Measurements from ENCODE around the gene FXYD2. TPM values are rescaled to one million over a fixed set of nuclear protein-coding genes. Genes with fewer than 3 reads are reported as not detected.

The FXYD2 gene
- total and polyA plus RNA-seq, 9 donors = 1.7 to 23.1 (median 10.5) TPM

GRCh38 chr11:117795638-117796455 lies 28.7 kb downstream of the FXYD2 start:
- H3K4me3 ChIP-seq = no peak overlapping the region
- peaks cover 7% of the 10 kb centered on the region for H3K4me1 ChIP-seq (ENCODE audit: insufficient read depth)
- no peaks in the 10 kb centered on the region for H3K9me3 ChIP-seq
- TF ChIP-seq POLR2A (IDR thresholded peaks at IDR 0.05) (no peak), CTCF (IDR thresholded peaks at IDR 0.05) (no peak)
- no peak for DNase-seq
- no peaks in the 10 kb centered on the region for H3K27me3 ChIP-seq
- no peak overlapping the region for H3K27ac ChIP-seq
- intact Hi-C loops (cut with DNase I) = loop anchor here in 1 of 4 donors (5.0 kb wide), 1 partner anchor 261 kb away; no protein-coding TSS in a partner anchor
- H3K36me3 ChIP-seq = no peaks in the 10 kb centered on the region
- WGBS, 3 donors = 4 to 8% (median 7%) methylated on average over 41 to 53 of the region's 53 CpGs

GRCh38 chr11:117794772-117795629 lies 29.5 kb downstream of the FXYD2 start:
- TF ChIP-seq CTCF (IDR thresholded peaks at IDR 0.05) (no peak), POLR2A (IDR thresholded peaks at IDR 0.05) (no peak), EP300 (IDR thresholded peaks at IDR 0.05) (no peak)
- Histone ChIP-seq H3K36me3 (no peaks in the 10 kb centered on the region), H3K27ac (no peak overlapping the region), H3K27me3 (no peaks in the 10 kb centered on the region), H3K4me3 (no peak overlapping the region), H3K9me3 (no peaks in the 10 kb centered on the region), H3K4me1 (ENCODE audit: insufficient read depth) (peaks cover 7% of the 10 kb centered on the region)
- intact Hi-C loops (cut with DNase I) = loop anchor here in 1 of 4 donors (5.0 kb wide), 1 partner anchor 262 kb away; no protein-coding TSS in a partner anchor
- 44 to 58% (median 57%) methylated on average over 29 of the region's 29 CpGs for WGBS, 3 donors
- DNase-seq = no peak

- TF ChIP-seq EP300 (IDR thresholded peaks at IDR 0.05) = no peak
- TF ChIP-seq POLR2A (IDR thresholded peaks at IDR 0.05) = no peak
- no peak for TF ChIP-seq CTCF (IDR thresholded peaks at IDR 0.05)
- Histone ChIP-seq H3K9me3 (no peaks in the 10 kb centered on the region), H3K36me3 (no peaks in the 10 kb centered on the region), H3K4me3 (no peak overlapping the region), H3K4me1 (ENCODE audit: insufficient read depth) (peaks cover 7% of the 10 kb centered on the region), H3K27ac (no peak overlapping the region), H3K27me3 (no peaks in the 10 kb centered on the region)
- DNase-seq = no peak
- WGBS, 3 donors = 89 to 94% (median 90%) methylated on average over 10 of the region's 10 CpGs
- intact Hi-C loops (cut with DNase I) = no loop called here
Observed at GRCh38 chr11:117794135-117794534, 30.4 kb downstream of the FXYD2 start.

GRCh38 chr11:117793583-117793982 lies 31.0 kb downstream of the FXYD2 start:
- Histone ChIP-seq H3K9me3 (no peaks in the 10 kb centered on the region), H3K4me3 (no peak overlapping the region), H3K27me3 (no peaks in the 10 kb centered on the region), H3K36me3 (no peaks in the 10 kb centered on the region), H3K27ac (no peak overlapping the region), H3K4me1 (ENCODE audit: insufficient read depth) (peaks cover 7% of the 10 kb centered on the region)
- intact Hi-C loops (cut with DNase I) = no loop called here
- 93% methylated on average over 9 of the region's 9 CpGs for WGBS, 3 donors
- DNase-seq = no peak
- TF ChIP-seq EP300 (IDR thresholded peaks at IDR 0.05) (no peak), CTCF (IDR thresholded peaks at IDR 0.05) (no peak), POLR2A (IDR thresholded peaks at IDR 0.05) (no peak)
